Activated CD4-positive, alpha-beta T cell treated with anti-CD3 and anti-CD28 coated beads for 48 hours (primary cell): ENCODE results near the gene SYNJ1.
A peak's percentile ranks its signal among the peaks of the same experiment; 100 is the strongest.
"Not testable (repeated sequence)": the region's sequence is repeated elsewhere in the genome, so short reads cannot be mapped to it uniquely, and the experiment has no call there.

Experiments
- DNase-seq: peaks from one replicate; pipeline ENCODE4 v3.0.0-alpha.2; 2020

SYNJ1 gene

GRCh38 chr21:32611471-32611997 is 116.3 kb downstream of the SYNJ1 start:
- DNase-seq = peak; percentile 59

- not testable (repeated sequence) for DNase-seq
Observed at GRCh38 chr21:32610940-32611339, 116.9 kb downstream of the SYNJ1 start.

- no peak for DNase-seq
Observed at GRCh38 chr21:32608851-32609250, 119.0 kb downstream of the SYNJ1 start.

- no peak for DNase-seq
Observed at GRCh38 chr21:32605469-32605868, 122.3 kb downstream of the SYNJ1 start.

- DNase-seq = no peak
Observed at GRCh38 chr21:32604464-32604863, 123.3 kb downstream of the SYNJ1 start.

GRCh38 chr21:32603131-32603530 is 124.7 kb downstream of the SYNJ1 start:
- DNase-seq = no peak

GRCh38 chr21:32602099-32602498 is 125.7 kb downstream of the SYNJ1 start:
- no peak for DNase-seq

- DNase-seq = no peak
Observed at GRCh38 chr21:32599526-32599925, 128.3 kb downstream of the SYNJ1 start.

GRCh38 chr21:32599091-32599490 is 128.7 kb downstream of the SYNJ1 start:
- DNase-seq = no peak

GRCh38 chr21:32597205-32597604 is 130.6 kb downstream of the SYNJ1 start:
- no peak for DNase-seq

- DNase-seq = no peak
Observed at GRCh38 chr21:32595431-32595830, 132.4 kb downstream of the SYNJ1 start.

GRCh38 chr21:32593690-32594089 is 134.1 kb downstream of the SYNJ1 start:
- no peak for DNase-seq

- no peak for DNase-seq
Observed at GRCh38 chr21:32592929-32593502, 134.8 kb downstream of the SYNJ1 start.

- DNase-seq = no peak
Observed at GRCh38 chr21:32590130-32590529, 137.7 kb downstream of the SYNJ1 start.

- no peak for DNase-seq
Observed at GRCh38 chr21:32587651-32588050, 140.2 kb downstream of the SYNJ1 start.

GRCh38 chr21:32587120-32587519 is 140.7 kb downstream of the SYNJ1 start:
- DNase-seq = no peak

- DNase-seq = no peak
Observed at GRCh38 chr21:32585970-32586369, 141.8 kb downstream of the SYNJ1 start.

GRCh38 chr21:32585042-32585710 is 142.6 kb downstream of the SYNJ1 start, which contains the start of gene TCP10L:
TCP10L (minus strand) TSS chr21:32585523; CDS start chr21:32584304, 1,219 bp downstream.
- DNase-seq = no peak

GRCh38 chr21:32584472-32584871 is 143.3 kb downstream of the SYNJ1 start:
- DNase-seq = no peak

- DNase-seq = no peak
Observed at GRCh38 chr21:32581732-32582131, 146.1 kb downstream of the SYNJ1 start.

- no peak for DNase-seq
Observed at GRCh38 chr21:32580949-32581348, 146.9 kb downstream of the SYNJ1 start.
